Activated CD4-positive, alpha-beta T cell treated with anti-CD3 and anti-CD28 coated beads, Interleukin-2, amount 10 ng/mL, durations not matched to agents 7 days and 5 days (primary cell): ENCODE data around the gene MYH14. TPM values are rescaled to one million over a fixed set of nuclear protein-coding genes. Genes with fewer than 3 reads are reported as not detected.

Source experiments
- CTCF ChIA-PET: fragments of 350-600 bp; sonication (Branson Sonifier 250); formaldehyde crosslinking; loops from one replicate; lab custom pipeline; 2021; ENCODE audit warnings: antibody characterized with exemption; lab: Charles Lee
- POLR2A ChIA-PET: fragments of 350-600 bp; sonication (Branson Sonifier 250); formaldehyde crosslinking; loops from one replicate; lab custom pipeline; 2021; ENCODE audit warnings: antibody characterized with exemption; lab: Charles Lee
- DNase-seq: peaks from one replicate; pipeline ENCODE4 v3.0.0-alpha.2; 2020
- H3K27ac Mint-ChIP-seq: one replicate; pipeline ENCODE4 v1.8.0; 2021; ENCODE audit warnings: mild to moderate bottlenecking, moderate library complexity, mixed read lengths
- H3K27me3 Mint-ChIP-seq: one replicate; pipeline ENCODE4 v1.8.0; 2021; ENCODE audit warnings: mixed read lengths
- H3K36me3 Mint-ChIP-seq: one replicate; pipeline ENCODE4 v1.8.0; 2021; ENCODE audit warnings: low read depth, mixed read lengths
- H3K4me1 Mint-ChIP-seq: one replicate; pipeline ENCODE4 v1.8.0; 2021; ENCODE audit warnings: mixed read lengths
- H3K4me3 Mint-ChIP-seq: one replicate; pipeline ENCODE4 v1.8.0; 2021; ENCODE audit warnings: mild to moderate bottlenecking, moderate library complexity, mixed read lengths
- H3K9me3 Mint-ChIP-seq: one replicate; pipeline ENCODE4 v1.8.0; 2021; ENCODE audit warnings: mixed read lengths
- total RNA-seq, 2 experiments: library from RNA; stranded (reverse); gene quantifications; one replicate each; pipeline ENCODE4 v1.2.3, GENCODE V29; 2021

Gene MYH14
- not detected for total RNA-seq

DNA sequence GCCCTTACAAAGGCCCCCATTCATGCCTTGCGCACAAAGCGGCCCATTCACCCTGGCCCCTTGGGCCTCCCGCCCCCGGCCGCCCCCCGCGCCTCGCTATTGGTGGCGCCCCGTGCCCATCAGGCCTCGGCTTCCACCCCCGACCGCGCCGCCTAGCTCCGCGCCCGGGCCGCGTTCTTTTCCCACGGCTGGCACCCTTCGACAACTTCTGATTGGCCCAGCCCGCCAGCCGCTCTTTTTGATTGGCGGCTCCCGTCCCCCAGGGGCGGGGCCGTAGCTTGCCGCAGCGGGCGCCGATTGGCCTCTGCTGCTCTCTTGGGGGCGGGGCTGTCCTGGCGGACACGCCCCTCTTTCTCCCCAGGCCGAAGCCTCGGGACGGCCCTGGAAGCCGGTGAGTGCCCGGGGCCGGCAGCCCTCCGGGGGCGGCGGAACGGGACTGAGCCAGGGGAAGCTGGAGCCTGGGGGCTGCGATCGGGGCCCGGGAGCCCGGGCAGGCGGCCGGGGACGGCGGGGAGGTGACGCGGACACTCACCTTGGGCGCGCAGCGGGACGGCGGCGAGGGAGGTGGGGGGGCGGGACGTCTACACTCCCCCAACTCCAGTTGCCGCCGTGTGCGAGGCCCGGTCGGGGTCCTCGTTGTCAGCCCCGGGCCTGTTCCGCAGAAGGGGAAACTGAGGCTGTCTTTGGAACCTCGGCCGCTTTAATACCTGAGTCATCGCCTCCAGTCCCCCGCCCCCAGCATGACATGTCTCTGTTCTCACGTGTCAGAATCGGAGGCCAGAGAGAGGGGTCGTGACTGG lies at the start of gene MYH14:
TSS of gene MYH14 (plus strand) at position 342 of the 800 bp plus-strand sequence. CDS start 6,744 bp downstream, outside the sequence.
- POLR2A ChIA-PET: no interaction called here
- Mint-ChIP-seq H3K27me3 (peaks cover 28% of the 10 kb centered on the region), H3K9me3 (no peaks in the 10 kb centered on the region), H3K36me3 (no peaks in the 10 kb centered on the region), H3K4me1 (no peaks in the 10 kb centered on the region), H3K27ac (no peak within 1 kb of the TSS), H3K4me3 (no peak within 1 kb of the TSS)
- CTCF ChIA-PET: no interaction called here
- no peak for DNase-seq

DNA sequence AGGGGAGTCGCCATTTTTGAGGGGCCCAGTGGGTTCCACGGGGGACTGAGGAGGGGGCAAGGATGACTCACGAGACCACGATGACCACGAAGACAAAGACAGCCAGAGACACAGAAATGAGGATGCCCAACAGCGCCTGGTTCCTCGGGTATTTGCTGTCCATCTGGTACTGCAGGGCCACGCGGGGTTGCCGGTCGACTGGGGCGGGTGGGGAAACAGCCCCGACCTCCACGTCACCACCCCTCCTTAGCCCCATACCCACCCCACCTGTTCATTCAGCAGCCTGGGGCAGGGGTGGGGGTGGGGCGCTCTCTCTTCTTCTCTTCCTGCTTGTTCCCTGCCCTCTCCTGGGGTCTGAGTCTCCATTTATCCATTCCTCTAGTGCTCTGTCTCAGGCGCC lies 48.9 kb upstream of the MYH14 start:
- no peak overlapping the region for H3K27ac Mint-ChIP-seq
- H3K4me1 Mint-ChIP-seq: no peaks in the 10 kb centered on the region
- DNase-seq: no peak
- no peaks in the 10 kb centered on the region for H3K27me3 Mint-ChIP-seq
- no peaks in the 10 kb centered on the region for H3K9me3 Mint-ChIP-seq
- no peaks in the 10 kb centered on the region for H3K36me3 Mint-ChIP-seq
- POLR2A ChIA-PET: no interaction called here
- CTCF ChIA-PET: no interaction called here
- H3K4me3 Mint-ChIP-seq: no peak overlapping the region

DNA sequence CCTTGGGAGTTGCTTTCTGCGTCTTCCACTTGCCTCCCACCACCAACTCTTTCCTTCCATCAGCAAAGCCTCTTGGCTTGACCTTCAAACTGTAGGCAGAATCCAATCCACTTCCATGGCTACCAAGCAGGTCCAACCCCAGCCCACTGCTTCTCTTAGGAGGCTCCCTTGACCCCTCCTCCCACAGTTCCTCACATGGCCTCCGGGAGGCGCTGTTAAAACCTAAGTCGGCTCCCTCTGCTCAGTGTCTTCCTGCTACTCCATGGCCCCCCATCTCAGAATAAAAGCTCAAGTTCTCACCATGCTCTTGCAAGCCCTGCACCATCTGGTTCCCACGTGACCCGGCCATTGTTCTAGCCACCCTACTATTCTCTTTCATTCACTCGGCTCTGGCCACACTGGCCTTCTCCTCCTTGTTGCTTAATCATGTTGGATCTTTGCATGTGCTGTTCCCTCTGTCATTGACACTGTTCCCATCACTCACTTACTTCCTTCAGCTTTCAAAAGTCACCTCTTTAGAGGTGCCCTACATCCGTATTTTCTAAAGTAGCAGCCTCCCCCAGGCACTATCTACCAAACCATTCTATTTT lies 47.8 kb upstream of the MYH14 start:
- ChIA-PET POLR2A (no interaction called here), CTCF (interaction anchor here (1.5 kb wide), 1 partner anchor 8 kb away, joined by 3 read pairs; no protein-coding TSS in a partner anchor)
- Mint-ChIP-seq H3K4me1 (no peaks in the 10 kb centered on the region), H3K4me3 (no peak overlapping the region), H3K36me3 (no peaks in the 10 kb centered on the region), H3K27ac (no peak overlapping the region), H3K27me3 (no peaks in the 10 kb centered on the region), H3K9me3 (no peaks in the 10 kb centered on the region)
- DNase-seq: no peak

DNA sequence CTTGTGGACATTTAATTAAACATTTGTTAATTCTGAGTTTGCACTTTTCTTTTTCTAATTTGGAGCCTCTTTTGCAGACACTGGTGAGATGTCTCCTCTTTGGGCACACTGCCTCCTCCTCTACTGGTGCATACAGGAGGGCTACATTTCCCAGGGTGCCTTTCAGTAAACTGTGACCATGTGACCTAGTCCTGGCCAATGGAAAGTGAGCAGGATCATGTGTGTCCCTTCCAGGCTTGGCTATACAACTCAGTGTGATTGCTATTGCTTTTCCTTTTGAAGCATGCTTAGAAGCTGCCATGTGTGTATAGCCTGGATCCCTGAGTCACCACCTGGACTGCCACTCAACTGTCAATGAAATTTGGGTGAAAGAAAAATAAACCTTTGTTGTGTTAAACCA lies 44.8 kb upstream of the MYH14 start:
- Mint-ChIP-seq H3K27ac (no peak overlapping the region), H3K4me3 (no peak overlapping the region), H3K9me3 (no peaks in the 10 kb centered on the region), H3K27me3 (no peaks in the 10 kb centered on the region), H3K4me1 (no peaks in the 10 kb centered on the region), H3K36me3 (no peaks in the 10 kb centered on the region)
- CTCF ChIA-PET: no interaction called here
- DNase-seq: no peak
- POLR2A ChIA-PET: no interaction called here

DNA sequence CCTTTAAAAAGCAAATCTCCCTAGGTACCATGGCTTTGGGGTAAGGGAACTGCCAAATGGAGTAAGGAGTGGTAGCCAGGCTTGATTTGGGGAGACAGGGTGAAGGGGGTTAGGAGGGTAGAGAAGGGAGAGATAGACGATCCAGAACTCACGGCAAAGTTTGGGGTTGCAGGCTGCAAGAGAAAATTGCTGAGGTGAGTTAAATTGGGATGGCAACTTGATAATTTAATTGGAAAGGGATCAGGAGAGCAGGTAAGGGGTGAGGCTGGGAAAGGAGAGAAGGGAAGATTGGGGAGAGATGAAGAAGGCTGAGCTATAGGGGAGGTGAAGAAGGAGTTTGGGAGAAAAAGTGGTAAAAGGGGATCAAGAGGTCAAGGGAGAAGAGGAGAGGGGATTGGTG lies 44.3 kb upstream of the MYH14 start:
- no peaks in the 10 kb centered on the region for H3K9me3 Mint-ChIP-seq
- DNase-seq: no peak
- H3K36me3 Mint-ChIP-seq: no peaks in the 10 kb centered on the region
- POLR2A ChIA-PET: no interaction called here
- no peak overlapping the region for H3K4me3 Mint-ChIP-seq
- CTCF ChIA-PET: no interaction called here
- no peaks in the 10 kb centered on the region for H3K27me3 Mint-ChIP-seq
- H3K27ac Mint-ChIP-seq: no peak overlapping the region
- H3K4me1 Mint-ChIP-seq: no peaks in the 10 kb centered on the region

DNA sequence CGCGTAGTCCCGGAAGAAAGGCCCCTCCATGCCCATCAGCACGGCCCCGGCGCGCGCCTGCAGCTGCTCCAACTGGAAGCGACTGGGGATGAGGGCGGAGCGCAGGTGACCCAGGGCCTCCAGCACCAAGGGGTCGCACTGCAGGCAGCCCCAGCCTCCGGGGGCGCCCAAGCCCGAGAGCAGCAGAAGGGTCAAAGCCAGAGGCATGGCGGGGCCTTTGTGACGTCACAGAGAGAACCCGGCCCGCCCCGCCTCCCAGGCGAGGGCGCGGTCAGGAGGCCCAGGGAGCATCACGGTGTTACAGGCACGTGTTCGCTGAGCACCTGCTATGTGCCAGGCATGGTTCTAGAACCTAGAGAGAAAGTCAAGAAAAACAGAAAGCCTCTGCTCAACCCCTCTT lies 40.4 kb upstream of the MYH14 start, which contains the start of gene IZUMO2:
TSS of gene IZUMO2 (minus strand) at position 294 of the 400 bp plus-strand sequence. CDS start at position 207, 87 bp downstream.
- Mint-ChIP-seq H3K4me1 (no peaks in the 10 kb centered on the region), H3K9me3 (no peaks in the 10 kb centered on the region), H3K27ac (no peak within 1 kb of the TSS), H3K27me3 (no peaks in the 10 kb centered on the region), H3K36me3 (no peaks in the 10 kb centered on the region), H3K4me3 (no peak within 1 kb of the TSS)
- no peak for DNase-seq
- CTCF ChIA-PET: no interaction called here
- POLR2A ChIA-PET: no interaction called here

DNA sequence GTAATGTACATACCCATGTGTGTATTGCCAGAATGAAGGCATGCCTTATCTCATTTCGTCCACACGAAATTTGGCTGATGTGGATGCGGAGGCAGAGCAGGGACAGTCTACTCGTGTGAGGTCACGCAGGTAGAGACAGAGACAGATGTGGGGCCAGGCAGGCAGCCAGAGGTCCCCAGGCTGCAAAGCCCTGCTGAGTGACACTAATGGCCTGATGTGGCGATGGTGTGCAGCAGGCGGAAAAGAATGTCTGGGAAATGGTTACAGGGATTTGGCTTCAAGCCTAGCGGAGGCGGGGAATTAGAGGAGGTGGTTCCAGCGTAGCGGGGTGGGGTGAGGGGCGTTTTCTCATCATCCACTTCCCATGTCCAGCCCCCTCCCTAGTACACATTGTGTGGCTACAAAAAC lies 36.1 kb upstream of the MYH14 start:
- no peaks in the 10 kb centered on the region for H3K4me1 Mint-ChIP-seq

DNA sequence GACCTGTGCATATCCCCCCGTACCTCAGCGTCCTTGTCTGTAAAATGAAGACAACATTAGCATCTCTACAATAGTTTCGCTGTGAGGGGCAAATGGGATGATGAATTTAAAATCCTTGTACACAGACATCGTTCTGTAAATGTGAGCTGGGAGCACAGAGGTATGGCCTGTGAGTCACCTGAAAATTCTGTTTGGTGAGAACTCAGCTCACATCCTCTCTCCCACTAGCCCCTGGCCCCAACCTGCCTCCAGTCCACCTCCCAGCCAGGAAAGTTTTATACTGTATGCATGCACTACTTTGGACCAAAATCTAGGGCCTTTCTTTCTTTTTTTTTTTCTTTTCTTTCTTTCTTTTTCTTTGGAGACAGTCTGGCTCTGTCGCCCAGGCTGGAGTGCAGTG lies 31.7 kb upstream of the MYH14 start:
- POLR2A ChIA-PET: no interaction called here
- H3K4me1 Mint-ChIP-seq: no peaks in the 10 kb centered on the region
- H3K4me3 Mint-ChIP-seq: no peak overlapping the region
- peaks cover 2% of the 10 kb centered on the region for H3K27me3 Mint-ChIP-seq
- peaks cover 3% of the 10 kb centered on the region for H3K9me3 Mint-ChIP-seq
- no peak for DNase-seq
- CTCF ChIA-PET: no interaction called here
- no peaks in the 10 kb centered on the region for H3K36me3 Mint-ChIP-seq
- H3K27ac Mint-ChIP-seq: no peak overlapping the region

More for the DNA sequence above, 36.1 kb upstream of the MYH14 start:
- Mint-ChIP-seq H3K4me3 (no peak overlapping the region), H3K27me3 (no peaks in the 10 kb centered on the region), H3K27ac (no peak overlapping the region), H3K36me3 (no peaks in the 10 kb centered on the region), H3K9me3 (no peaks in the 10 kb centered on the region)
- ChIA-PET CTCF (no interaction called here), POLR2A (no interaction called here)
- DNase-seq: no peak

DNA sequence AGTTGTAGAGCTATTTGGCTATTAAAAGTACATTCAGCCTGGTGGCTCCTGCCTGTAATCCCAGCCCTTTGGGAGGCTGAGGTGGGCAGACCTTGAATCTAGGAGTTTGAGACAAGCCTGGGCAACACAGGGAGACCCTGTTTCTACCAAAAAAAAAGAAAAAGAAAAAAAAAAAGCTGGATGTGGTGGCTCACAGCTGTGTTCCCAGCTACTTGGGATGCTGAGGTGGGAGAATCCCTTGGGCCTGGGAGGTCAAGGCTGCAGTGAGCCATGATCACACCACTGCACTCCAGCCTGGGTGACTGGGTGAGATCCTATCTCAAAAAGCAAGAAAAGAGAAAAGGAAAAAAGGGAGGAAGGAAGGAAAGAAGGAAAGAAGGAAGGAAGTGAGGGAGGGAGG lies 30.7 kb upstream of the MYH14 start:
- no peak for DNase-seq
- no peaks in the 10 kb centered on the region for H3K36me3 Mint-ChIP-seq
- H3K4me1 Mint-ChIP-seq: no peaks in the 10 kb centered on the region
- no peak overlapping the region for H3K4me3 Mint-ChIP-seq
- peaks cover 2% of the 10 kb centered on the region for H3K27me3 Mint-ChIP-seq
- CTCF ChIA-PET: interaction anchor here (1.0 kb wide), 2 partner anchors 23 to 30 kb away, joined by 3 read pairs; no protein-coding TSS in a partner anchor
- POLR2A ChIA-PET: no interaction called here
- H3K9me3 Mint-ChIP-seq: peaks cover 3% of the 10 kb centered on the region
- H3K27ac Mint-ChIP-seq: no peak overlapping the region

DNA sequence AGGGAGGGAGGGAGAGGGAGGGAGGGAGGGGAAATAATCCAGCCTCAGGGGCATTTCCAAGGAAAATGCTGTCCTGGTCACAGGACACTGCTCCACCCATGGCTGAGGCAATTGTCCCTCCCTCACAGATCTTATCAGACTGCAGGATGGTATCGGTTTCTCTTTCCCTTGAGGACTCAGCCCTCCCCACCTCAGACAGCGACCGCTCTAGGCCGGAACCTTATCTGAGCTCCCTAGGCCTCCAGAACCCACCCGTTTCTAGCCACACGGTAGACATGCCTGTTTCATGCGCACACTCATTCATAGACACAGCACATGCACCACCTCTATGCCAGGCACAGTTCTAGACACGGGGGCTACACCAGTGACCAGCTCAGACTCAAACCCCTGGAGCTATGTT lies 30.3 kb upstream of the MYH14 start:
- DNase-seq: peak; percentile 17
- Mint-ChIP-seq H3K4me3 (no peak overlapping the region), H3K36me3 (no peaks in the 10 kb centered on the region), H3K4me1 (no peaks in the 10 kb centered on the region), H3K27me3 (peaks cover 2% of the 10 kb centered on the region), H3K27ac (no peak overlapping the region), H3K9me3 (peaks cover 5% of the 10 kb centered on the region)
- ChIA-PET CTCF (interaction anchor here (1.0 kb wide), 2 partner anchors 22 to 30 kb away, joined by 3 read pairs; no protein-coding TSS in a partner anchor), POLR2A (no interaction called here)

DNA sequence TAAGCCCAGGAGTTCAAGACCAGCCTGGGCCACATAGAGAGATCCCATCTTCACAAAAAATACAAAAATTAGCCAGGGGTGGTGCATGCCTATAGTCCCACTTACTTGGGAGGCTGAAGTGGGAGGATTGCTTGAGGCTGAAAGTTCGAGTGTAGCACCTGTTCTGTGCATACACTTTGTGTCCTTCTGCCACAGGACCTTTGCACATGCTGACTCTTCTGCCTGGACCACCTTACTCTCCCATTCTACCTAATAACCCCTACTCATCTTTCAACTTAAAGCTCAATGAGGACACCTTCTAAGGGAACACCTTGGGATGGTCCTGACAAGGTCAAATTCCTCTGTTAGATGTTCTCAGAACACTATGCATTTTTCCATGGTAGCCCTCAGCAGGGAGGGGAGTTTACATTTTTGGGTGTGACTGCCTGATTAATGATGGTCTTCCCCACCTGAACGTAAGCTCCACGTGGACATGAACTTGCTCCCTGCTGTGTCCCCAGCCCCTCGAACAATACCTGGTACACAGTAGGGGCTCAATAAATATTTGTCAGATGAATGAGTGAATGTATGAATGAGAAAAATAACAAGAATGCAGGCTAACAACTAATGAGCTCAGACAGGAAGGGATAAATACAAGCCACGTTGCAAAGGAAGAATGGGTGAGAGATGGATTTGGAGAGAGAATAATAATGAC lies 29.2 kb upstream of the MYH14 start:
- ChIA-PET POLR2A (no interaction called here), CTCF (no interaction called here)
- Mint-ChIP-seq H3K9me3 (peaks cover 5% of the 10 kb centered on the region), H3K36me3 (no peaks in the 10 kb centered on the region), H3K27ac (no peak overlapping the region), H3K4me3 (no peak overlapping the region), H3K27me3 (peaks cover 2% of the 10 kb centered on the region), H3K4me1 (no peaks in the 10 kb centered on the region)
- no peak for DNase-seq

DNA sequence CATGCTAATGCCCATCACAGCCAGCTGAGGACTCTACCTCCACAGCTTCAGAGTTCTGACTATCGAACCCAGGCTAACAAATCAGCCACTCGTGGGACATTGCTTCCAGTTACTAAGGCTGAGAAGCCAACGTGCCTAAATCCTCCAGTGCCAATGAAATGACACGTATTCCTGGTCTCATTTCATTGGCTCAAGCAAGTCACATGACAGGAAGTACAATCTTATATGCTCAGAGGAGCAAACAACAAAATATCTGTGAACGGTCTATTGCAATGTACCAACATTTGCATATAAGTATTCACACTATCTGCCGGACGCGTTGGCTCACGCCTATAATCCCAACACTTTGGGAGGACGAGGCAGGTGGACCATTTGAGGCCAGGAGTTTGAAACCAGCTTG lies 27.5 kb upstream of the MYH14 start:
- POLR2A ChIA-PET: no interaction called here
- Mint-ChIP-seq H3K4me3 (no peak overlapping the region), H3K27ac (no peak overlapping the region), H3K27me3 (peaks cover 2% of the 10 kb centered on the region), H3K36me3 (no peaks in the 10 kb centered on the region), H3K9me3 (peaks cover 5% of the 10 kb centered on the region), H3K4me1 (no peaks in the 10 kb centered on the region)
- CTCF ChIA-PET: no interaction called here
- no peak for DNase-seq

DNA sequence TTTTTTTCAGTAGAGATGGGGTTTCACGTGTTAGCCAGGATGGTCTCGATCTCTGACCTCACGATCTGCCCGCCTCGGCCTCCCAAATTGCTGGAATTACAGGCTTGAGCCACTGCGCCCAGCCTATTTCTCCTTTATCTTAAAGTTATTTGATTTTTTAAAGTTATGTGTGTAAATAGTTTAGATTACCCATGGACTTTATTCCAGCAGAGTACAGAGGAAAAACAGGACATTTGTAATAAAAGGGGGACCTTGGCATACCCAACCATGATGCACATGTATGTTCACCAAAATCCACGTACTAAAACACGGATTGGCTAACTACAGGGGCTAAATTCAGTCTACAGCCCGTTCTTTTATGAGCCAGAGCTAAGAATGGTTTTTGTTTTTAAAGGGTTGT lies 26.6 kb upstream of the MYH14 start:
- peaks cover 5% of the 10 kb centered on the region for H3K9me3 Mint-ChIP-seq
- DNase-seq: no peak
- no peaks in the 10 kb centered on the region for H3K36me3 Mint-ChIP-seq
- H3K4me3 Mint-ChIP-seq: no peak overlapping the region
- ChIA-PET CTCF (no interaction called here), POLR2A (no interaction called here)
- no peaks in the 10 kb centered on the region for H3K4me1 Mint-ChIP-seq
- peaks cover 2% of the 10 kb centered on the region for H3K27me3 Mint-ChIP-seq
- H3K27ac Mint-ChIP-seq: no peak overlapping the region
